Measurements from ENCODE around the gene CIAO2B.

CIAO2B gene

GRCh38 chr16:66886914-66887313 lies 47.3 kb downstream of the CIAO2B start:
- Histone ChIP-seq H3K9ac (ENCODE audit: low read depth, low read length) (no peak overlapping the region), H3K4me2 (ENCODE audit: insufficient read depth, low read length) (no peak overlapping the region), H3K36me3 (ENCODE audit: insufficient read depth, low read length) (peaks cover 72% of the 10 kb centered on the region), H3K9me3 (ENCODE audit: insufficient read depth, low read length, severe bottlenecking) (no peaks in the 10 kb centered on the region), H3K4me1 (ENCODE audit: insufficient read depth, low read length) (peaks cover 27% of the 10 kb centered on the region), H3K4me3 (ENCODE audit: low read depth in 1 of 2, low read length in 2 of 2) (no peak overlapping the region), H3K27me3 (ENCODE audit: insufficient read depth, low read length, poor library complexity) (no peaks in the 10 kb centered on the region), H3K79me2 (ENCODE audit: insufficient read depth, low read length) (peaks cover 68% of the 10 kb centered on the region), H2AFZ (ENCODE audit: low read depth, low read length) (no peak overlapping the region), H4K20me1 (ENCODE audit: insufficient read depth, low read length) (peaks cover 40% of the 10 kb centered on the region), H3K27ac (ENCODE audit: low read length) (no peak overlapping the region; the same call in 1 of the 2 replicates)
- ATAC-seq (ENCODE audit: insufficient read depth, low read depth) (no peak), DNase-seq (no peak)
- TF ChIP-seq CTCF (IDR thresholded peaks at IDR 0.05; ENCODE audit: borderline replicate concordance, extremely low read depth, low read length, poor library complexity, severe bottlenecking) (no peak), EZH2 (IDR thresholded peaks at IDR 0.05; ENCODE audit: borderline replicate concordance, low read depth, low read length, severe bottlenecking) (no peak)

GRCh38 chr16:66886321-66886720 lies 47.9 kb downstream of the CIAO2B start:
- Histone ChIP-seq H3K27ac (ENCODE audit: low read length) (no peak overlapping the region), H2AFZ (ENCODE audit: low read depth, low read length) (no peak overlapping the region), H3K9ac (ENCODE audit: low read depth, low read length) (no peak overlapping the region), H4K20me1 (ENCODE audit: insufficient read depth, low read length) (peaks cover 46% of the 10 kb centered on the region), H3K36me3 (ENCODE audit: insufficient read depth, low read length) (peaks cover 70% of the 10 kb centered on the region), H3K9me3 (ENCODE audit: insufficient read depth, low read length, severe bottlenecking) (no peaks in the 10 kb centered on the region), H3K79me2 (ENCODE audit: insufficient read depth, low read length) (peaks cover 74% of the 10 kb centered on the region), H3K4me3 (ENCODE audit: low read depth in 1 of 2, low read length in 2 of 2) (no peak overlapping the region), H3K27me3 (ENCODE audit: insufficient read depth, low read length, poor library complexity) (no peaks in the 10 kb centered on the region), H3K4me1 (ENCODE audit: insufficient read depth, low read length) (peaks cover 33% of the 10 kb centered on the region), H3K4me2 (ENCODE audit: insufficient read depth, low read length) (no peak overlapping the region)
- no peak for ATAC-seq (ENCODE audit: insufficient read depth, low read depth)
- no peak for DNase-seq
- TF ChIP-seq EZH2 (IDR thresholded peaks at IDR 0.05; ENCODE audit: borderline replicate concordance, low read depth, low read length, severe bottlenecking) (no peak), CTCF (IDR thresholded peaks at IDR 0.05; ENCODE audit: borderline replicate concordance, extremely low read depth, low read length, poor library complexity, severe bottlenecking) (no peak)

- no peak overlapping the region for H2AFZ ChIP-seq (ENCODE audit: low read depth, low read length)
- DNase-seq (no peak), ATAC-seq (ENCODE audit: insufficient read depth, low read depth) (no peak)
- H4K20me1 ChIP-seq (ENCODE audit: insufficient read depth, low read length): peaks cover 46% of the 10 kb centered on the region
- H3K36me3 ChIP-seq (ENCODE audit: insufficient read depth, low read length): peaks cover 65% of the 10 kb centered on the region
- H3K27me3 ChIP-seq (ENCODE audit: insufficient read depth, low read length, poor library complexity): no peaks in the 10 kb centered on the region
- H3K79me2 ChIP-seq (ENCODE audit: insufficient read depth, low read length): peaks cover 80% of the 10 kb centered on the region
- TF ChIP-seq CTCF (IDR thresholded peaks at IDR 0.05; ENCODE audit: borderline replicate concordance, extremely low read depth, low read length, poor library complexity, severe bottlenecking) (no peak), EZH2 (IDR thresholded peaks at IDR 0.05; ENCODE audit: borderline replicate concordance, low read depth, low read length, severe bottlenecking) (no peak)
- no peak overlapping the region for H3K9ac ChIP-seq (ENCODE audit: low read depth, low read length)
- no peaks in the 10 kb centered on the region for H3K9me3 ChIP-seq (ENCODE audit: insufficient read depth, low read length, severe bottlenecking)
- no peak overlapping the region for H3K4me3 ChIP-seq (ENCODE audit: low read depth in 1 of 2, low read length in 2 of 2)
- no peak overlapping the region for H3K4me2 ChIP-seq (ENCODE audit: insufficient read depth, low read length)
- H3K4me1 ChIP-seq (ENCODE audit: insufficient read depth, low read length): peaks cover 38% of the 10 kb centered on the region
- H3K27ac ChIP-seq (ENCODE audit: low read length): no peak overlapping the region
These were observed 48.7 kb downstream of the CIAO2B start for GRCh38 chr16:66885491-66885890.

- TF ChIP-seq EZH2 (IDR thresholded peaks at IDR 0.05; ENCODE audit: borderline replicate concordance, low read depth, low read length, severe bottlenecking) (no peak), CTCF (IDR thresholded peaks at IDR 0.05; ENCODE audit: borderline replicate concordance, extremely low read depth, low read length, poor library complexity, severe bottlenecking) (no peak)
- H3K9ac ChIP-seq (ENCODE audit: low read depth, low read length): 0 out of 2 replicates have a peak overlapping the region, but pooled peaks have one; percentile 97
- DNase-seq (no peak), ATAC-seq (ENCODE audit: insufficient read depth, low read depth) (no peak)
- peaks cover 50% of the 10 kb centered on the region for H3K36me3 ChIP-seq (ENCODE audit: insufficient read depth, low read length)
- no peak overlapping the region for H2AFZ ChIP-seq (ENCODE audit: low read depth, low read length)
- peaks cover 40% of the 10 kb centered on the region for H4K20me1 ChIP-seq (ENCODE audit: insufficient read depth, low read length)
- no peak overlapping the region for H3K4me3 ChIP-seq (ENCODE audit: low read depth in 1 of 2, low read length in 2 of 2)
- H3K27me3 ChIP-seq (ENCODE audit: insufficient read depth, low read length, poor library complexity): no peaks in the 10 kb centered on the region
- no peak overlapping the region for H3K27ac ChIP-seq (ENCODE audit: low read length)
- peaks cover 68% of the 10 kb centered on the region for H3K79me2 ChIP-seq (ENCODE audit: insufficient read depth, low read length)
- peak overlapping the region; percentile 82; the same call in 1 of the 2 replicates for H3K4me2 ChIP-seq (ENCODE audit: insufficient read depth, low read length)
- no peaks in the 10 kb centered on the region for H3K9me3 ChIP-seq (ENCODE audit: insufficient read depth, low read length, severe bottlenecking)
- peaks cover 63% of the 10 kb centered on the region for H3K4me1 ChIP-seq (ENCODE audit: insufficient read depth, low read length)
These were observed 51.5 kb downstream of the CIAO2B start for GRCh38 chr16:66882702-66883101.

Measured in DND-41 (cell line).